Body of pancreas (tissue), 4 donors: Measurements from ENCODE around the gene SNRK. TPM values are rescaled to one million over a fixed set of nuclear protein-coding genes. Genes with fewer than 3 reads are reported as not detected.
A peak's percentile ranks its signal among the peaks of the same experiment; 100 is the strongest.

ENCODE experiments used
- ATAC-seq: fragments of 150-250 bp; one replicate; pipeline ENCODE4 v1.9.1; 2016
- DNase-seq, 4 donors: peaks; one replicate each; pipeline ENCODE4 v3.0.0-alpha.2; 2019
- H3K27ac ChIP-seq, 4 donors: fragments of 200-600 bp; sonication (generic); 1 replicate in 3 of 4; 2 replicates in 1 of 4; pipeline versions ENCODE4 v1.5.1 to v1.6.1; 2016 to 2019; ENCODE audit warnings: mild to moderate bottlenecking in 1 of 4, mixed read lengths in 1 of 4, moderate library complexity in 1 of 4
- H3K27me3 ChIP-seq, 2 donors: fragments of 200-600 bp; sonication (generic); one replicate each; pipeline ENCODE4 v1.6.0; 2016; ENCODE audit warnings: mild to moderate bottlenecking in 1 of 2
- H3K36me3 ChIP-seq, 2 donors: fragments of 200-600 bp; sonication (generic); replicated peaks in 1 of 2; 2 replicates each; pipeline ENCODE4 v1.5.1; 2016; ENCODE audit warnings: low read depth in 2 of 2; ENCODE audit not compliant: insufficient read depth in 1 of 2
- H3K4me1 ChIP-seq: fragments of 200-600 bp; sonication (generic); one replicate; pipeline ENCODE4 v1.6.0; 2016
- H3K4me3 ChIP-seq, 2 donors: fragments of 200-600 bp; sonication (generic); 1 replicate in 1 of 2; 2 replicates in 1 of 2; pipeline ENCODE4 v1.5.1; 2016 to 2019
- H3K9me3 ChIP-seq, 3 donors: fragments of 200-600 bp; sonication (generic); 1 replicate in 2 of 3; 2 replicates in 1 of 3; pipeline ENCODE4 v1.5.1; 2016
- POLR2A ChIP-seq, 3 donors: fragments of 450-650 bp; IDR thresholded peaks; one replicate each; pipeline ENCODE4 v1.6.1; 2016; ENCODE audit warnings: antibody characterized with exemption in 3 of 3, mild to moderate bottlenecking in 2 of 3
- WGBS, 2 donors: methylation state at CpG; one replicate each; pipeline ENCODE4 v1.1.5; 2017; 5-methylcytosine and 5-hydroxymethylcytosine counted together
- intact Hi-C: fragments of 100-400 bp; cut with DNase I; formaldehyde crosslinking; loops from one replicate; pipeline ENCODE4 v1.15.1; 2023
- total RNA-seq, 2 donors: library from RNA; depleted of rRNA; stranded (reverse); fragments of >200 nt; gene quantifications; one replicate each; pipeline ENCODE4 v1.1.0, GENCODE V29; 2016
- TF ChIP-seq, protein P1 (sequence below), 7 experiments: fragments of 450-650 bp in 4 of 7; fragments of 200-600 bp in 3 of 7; sonication (generic) in 3 of 7; IDR thresholded peaks; one replicate each; pipeline ENCODE4 v1.5.1; 2016 to 2019; ENCODE audit warnings: antibody characterized with exemption in 7 of 7

The SNRK gene
- total RNA-seq, 2 donors from 2014 or later, result 22.4 to 25.7 TPM

DNA sequence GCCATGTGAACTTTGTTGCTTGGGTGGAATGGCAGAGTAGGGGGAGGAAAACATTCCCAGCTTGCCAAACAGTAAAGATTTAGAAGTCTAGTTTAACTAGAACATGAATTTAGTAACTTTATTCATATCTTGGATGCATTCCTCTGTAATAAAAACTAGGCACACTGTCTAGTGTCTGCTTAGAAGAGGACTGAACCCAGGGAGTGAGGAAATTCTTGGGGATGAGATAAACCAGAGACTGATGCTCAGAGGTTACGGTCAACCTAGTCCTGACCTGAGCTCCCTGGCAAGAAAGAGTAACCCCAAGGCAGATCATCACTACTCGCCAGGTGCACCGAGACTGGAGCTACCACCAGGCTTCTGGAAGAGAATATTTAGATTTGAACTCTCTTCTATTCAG, 58.2 kb downstream of the SNRK start:
- Histone ChIP-seq H3K9me3 (no peaks in the 10 kb centered on the region), H3K4me1 (peaks cover 49% of the 10 kb centered on the region), H3K27ac (peak overlapping the region in 2 of 4 donors; percentile 20 to 88), H3K36me3 (peaks cover 0 to 26% of the 10 kb centered on the region in 2 donors), H3K4me3 (no peak overlapping the region), H3K27me3 (no peaks in the 10 kb centered on the region)
- intact Hi-C loops, result no loop called here
- no peak for DNase-seq
- ATAC-seq, result no peak
- TF ChIP-seq, protein P1, sequence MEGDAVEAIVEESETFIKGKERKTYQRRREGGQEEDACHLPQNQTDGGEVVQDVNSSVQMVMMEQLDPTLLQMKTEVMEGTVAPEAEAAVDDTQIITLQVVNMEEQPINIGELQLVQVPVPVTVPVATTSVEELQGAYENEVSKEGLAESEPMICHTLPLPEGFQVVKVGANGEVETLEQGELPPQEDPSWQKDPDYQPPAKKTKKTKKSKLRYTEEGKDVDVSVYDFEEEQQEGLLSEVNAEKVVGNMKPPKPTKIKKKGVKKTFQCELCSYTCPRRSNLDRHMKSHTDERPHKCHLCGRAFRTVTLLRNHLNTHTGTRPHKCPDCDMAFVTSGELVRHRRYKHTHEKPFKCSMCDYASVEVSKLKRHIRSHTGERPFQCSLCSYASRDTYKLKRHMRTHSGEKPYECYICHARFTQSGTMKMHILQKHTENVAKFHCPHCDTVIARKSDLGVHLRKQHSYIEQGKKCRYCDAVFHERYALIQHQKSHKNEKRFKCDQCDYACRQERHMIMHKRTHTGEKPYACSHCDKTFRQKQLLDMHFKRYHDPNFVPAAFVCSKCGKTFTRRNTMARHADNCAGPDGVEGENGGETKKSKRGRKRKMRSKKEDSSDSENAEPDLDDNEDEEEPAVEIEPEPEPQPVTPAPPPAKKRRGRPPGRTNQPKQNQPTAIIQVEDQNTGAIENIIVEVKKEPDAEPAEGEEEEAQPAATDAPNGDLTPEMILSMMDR (IDR thresholded peaks at IDR 0.05), result no peak
- TF ChIP-seq POLR2A (IDR thresholded peaks at IDR 0.05), result no peak
- WGBS, 2 donors, result 96 to 98% methylated on average over 3 of the region's 3 CpGs

- Histone ChIP-seq H3K36me3 (peaks cover 0 to 28% of the 10 kb centered on the region in 2 donors), H3K27me3 (no peaks in the 10 kb centered on the region), H3K27ac (peak overlapping the region in 1 of 4 donors; percentile 88), H3K4me3 (no peak overlapping the region), H3K4me1 (peaks cover 45% of the 10 kb centered on the region), H3K9me3 (no peaks in the 10 kb centered on the region)
- TF ChIP-seq, protein P1 (IDR thresholded peaks at IDR 0.05), result no peak
- TF ChIP-seq POLR2A (IDR thresholded peaks at IDR 0.05), result no peak
- ATAC-seq (no peak), DNase-seq (no peak)
- 85 to 93% methylated on average over 4 of the region's 4 CpGs for WGBS, 2 donors
- intact Hi-C loops, result no loop called here
Observed at GRCh38 chr3:43345246-43345645, 58.9 kb downstream of the SNRK start.

- intact Hi-C loops, result no loop called here
- ATAC-seq (no peak), DNase-seq (no peak)
- WGBS, 2 donors, result 90 to 91% methylated on average over 6 of the region's 6 CpGs
- TF ChIP-seq POLR2A (IDR thresholded peaks at IDR 0.05), result no peak
- TF ChIP-seq, protein P1 (IDR thresholded peaks at IDR 0.05), result no peak
- Histone ChIP-seq H3K27me3 (no peaks in the 10 kb centered on the region), H3K9me3 (no peaks in the 10 kb centered on the region), H3K4me1 (peaks cover 39% of the 10 kb centered on the region), H3K4me3 (no peak overlapping the region), H3K36me3 (peaks cover 0 to 26% of the 10 kb centered on the region in 2 donors), H3K27ac (no peak overlapping the region)
Observed at GRCh38 chr3:43345877-43346276, 59.5 kb downstream of the SNRK start.

- ATAC-seq (no peak), DNase-seq (no peak)
- H3K9me3 ChIP-seq, result no peaks in the 10 kb centered on the region
- WGBS, 2 donors, result 87 to 96% methylated on average over 11 to 14 of the region's 14 CpGs
- H3K27me3 ChIP-seq, result no peaks in the 10 kb centered on the region
- peaks cover 26% of the 10 kb centered on the region for H3K4me1 ChIP-seq
- peaks cover 0 to 25% of the 10 kb centered on the region in 2 donors for H3K36me3 ChIP-seq
- no peak overlapping the region for H3K4me3 ChIP-seq
- TF ChIP-seq, protein P1 (IDR thresholded peaks at IDR 0.05), result no peak
- TF ChIP-seq POLR2A (IDR thresholded peaks at IDR 0.05), result no peak
- H3K27ac ChIP-seq, result no peak overlapping the region
- intact Hi-C loops, result no loop called here
Observed at GRCh38 chr3:43346978-43347749, 60.8 kb downstream of the SNRK start.

- TF ChIP-seq POLR2A (IDR thresholded peaks at IDR 0.05), result no peak
- TF ChIP-seq, protein P1 (IDR thresholded peaks at IDR 0.05), result no peak
- Histone ChIP-seq H3K27ac (no peak overlapping the region), H3K9me3 (no peaks in the 10 kb centered on the region), H3K4me1 (peaks cover 20% of the 10 kb centered on the region), H3K27me3 (no peaks in the 10 kb centered on the region), H3K4me3 (no peak overlapping the region), H3K36me3 (peaks cover 0 to 23% of the 10 kb centered on the region in 2 donors)
- ATAC-seq, result no peak
- intact Hi-C loops, result no loop called here
- WGBS, 2 donors, result 91 to 96% methylated on average over 19 of the region's 20 CpGs
- no peak for DNase-seq
Observed at GRCh38 chr3:43347774-43348173, 61.4 kb downstream of the SNRK start.
